ENCODE data around the gene RAB11FIP4. TPM values are rescaled to one million over a fixed set of nuclear protein-coding genes. Genes with fewer than 3 reads are reported as not detected.

The RAB11FIP4 gene
- polyA plus RNA-seq, 1 of the 3 experiments (the other 2 are of a cell fraction), result 9.4 TPM

DNA sequence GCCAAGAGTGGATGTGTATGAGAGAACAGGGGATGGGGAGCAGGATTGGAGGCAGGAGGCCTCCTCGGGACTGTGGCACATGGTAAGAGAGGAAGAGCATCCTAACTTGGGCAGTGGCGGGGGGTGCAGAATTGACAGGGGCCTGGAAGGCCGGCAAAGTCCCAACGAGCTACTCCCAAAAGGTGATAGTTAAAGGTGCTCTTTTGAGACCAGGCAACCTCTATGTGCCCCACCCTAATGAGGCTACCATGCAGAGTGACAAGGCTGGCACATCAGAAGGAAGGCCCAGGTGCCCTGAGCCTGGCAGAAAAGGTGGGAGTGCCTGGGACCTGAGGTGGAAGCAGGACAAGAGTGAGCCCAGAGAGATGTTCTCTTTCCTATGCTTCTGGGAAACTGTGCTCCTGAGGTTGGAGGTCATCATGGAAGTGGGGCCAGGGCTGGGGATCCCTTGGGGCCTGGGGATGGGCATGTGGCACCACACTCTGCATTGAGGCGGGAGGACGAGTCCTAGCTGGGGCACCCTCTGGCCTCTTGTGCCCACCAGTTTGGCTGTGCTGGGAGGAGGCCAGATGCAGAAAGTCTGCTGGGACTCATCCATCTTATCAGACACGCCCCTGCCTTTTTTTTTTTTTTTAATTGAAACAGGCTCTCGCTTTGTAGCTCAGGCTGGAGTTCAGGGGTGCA, 5.9 kb downstream of the RAB11FIP4 start:
- Histone ChIP-seq H2AFZ (ENCODE audit: low read depth) (no peak overlapping the region), H3K9me2 (no peaks in the 10 kb centered on the region), H3K9ac (no peak overlapping the region), H3K4me2 (no peak overlapping the region), H3K9me3 (no peaks in the 10 kb centered on the region), H3K4me1 (ENCODE audit: control insufficient read depth in 1 of 2, insufficient read depth in 2 of 2, low read depth in 1 of 2, low read length in 1 of 2) (peaks cover 0 to 25% of the 10 kb centered on the region in 2 experiments; a peak in 2 of 4 replicates), H3K27ac (ENCODE audit: low read depth in 2 of 2, low read length in 1 of 2) (no peak overlapping the region), H3K4me3 (ENCODE audit: low read depth in 2 of 2, low read length in 1 of 2) (no peak overlapping the region), H3K79me2 (ENCODE audit: insufficient read depth) (no peaks in the 10 kb centered on the region), H3K27me3 (ENCODE audit: insufficient read depth) (no peaks in the 10 kb centered on the region), H3K36me3 (replicated peaks in 1 of 2; ENCODE audit: control insufficient read depth in 1 of 2, insufficient read depth in 2 of 2, low read length in 1 of 2) (no peaks in the 10 kb centered on the region), H4K20me1 (ENCODE audit: insufficient read depth) (no peaks in the 10 kb centered on the region), H3F3A (replicated peaks; ENCODE audit: insufficient read depth) (peaks cover 3% of the 10 kb centered on the region)
- TF ChIP-seq NFIC (IDR thresholded peaks at IDR 0.05; ENCODE audit: borderline replicate concordance), result no peak
- no peak for TF ChIP-seq NRF1 (IDR thresholded peaks at IDR 0.05; ENCODE audit: low read depth, low read length)
- no peak for TF ChIP-seq RAD21 (IDR thresholded peaks at IDR 0.05; ENCODE audit: low read length)
- TF ChIP-seq POLR2AphosphoS5 (IDR thresholded peaks at IDR 0.05; ENCODE audit: low read depth, low read length), result no peak
- TF ChIP-seq FOSL2 (IDR thresholded peaks at IDR 0.05; ENCODE audit: borderline replicate concordance, low read depth), result no peak
- TF ChIP-seq RFX5 (IDR thresholded peaks at IDR 0.05; ENCODE audit: low read length), result no peak
- TF ChIP-seq, protein P1, sequence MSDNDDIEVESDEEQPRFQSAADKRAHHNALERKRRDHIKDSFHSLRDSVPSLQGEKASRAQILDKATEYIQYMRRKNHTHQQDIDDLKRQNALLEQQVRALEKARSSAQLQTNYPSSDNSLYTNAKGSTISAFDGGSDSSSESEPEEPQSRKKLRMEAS (IDR thresholded peaks at IDR 0.05; ENCODE audit: low read depth), result no peak
- no peak for TF ChIP-seq EP300 (IDR thresholded peaks at IDR 0.05; ENCODE audit: borderline replicate concordance in 1 of 2, low read depth in 1 of 2, low read length in 1 of 2)
- no peak for TF ChIP-seq GABPA (IDR thresholded peaks at IDR 0.05; ENCODE audit: low read depth)
- TF ChIP-seq GATA2 (CRISPR knock-in tag; IDR thresholded peaks at IDR 0.05), result no peak
- DNase-seq, result no peak
- ChIA-PET POLR2A (interaction anchor here (1.0 to 1.2 kb wide), 2 partner anchors 8 to 28 kb away, joined by 3 to 5 read pairs; no protein-coding TSS in a partner anchor), CTCF (interaction anchor here (0.7 to 1.7 kb wide), 5 partner anchors 8 to 130 kb away, joined by 3 to 5 read pairs (median 3); no protein-coding TSS in a partner anchor)
- WGBS (ENCODE audit: low lambda C conversion rate), result 71% methylated on average over 7 of the region's 8 CpGs

DNA sequence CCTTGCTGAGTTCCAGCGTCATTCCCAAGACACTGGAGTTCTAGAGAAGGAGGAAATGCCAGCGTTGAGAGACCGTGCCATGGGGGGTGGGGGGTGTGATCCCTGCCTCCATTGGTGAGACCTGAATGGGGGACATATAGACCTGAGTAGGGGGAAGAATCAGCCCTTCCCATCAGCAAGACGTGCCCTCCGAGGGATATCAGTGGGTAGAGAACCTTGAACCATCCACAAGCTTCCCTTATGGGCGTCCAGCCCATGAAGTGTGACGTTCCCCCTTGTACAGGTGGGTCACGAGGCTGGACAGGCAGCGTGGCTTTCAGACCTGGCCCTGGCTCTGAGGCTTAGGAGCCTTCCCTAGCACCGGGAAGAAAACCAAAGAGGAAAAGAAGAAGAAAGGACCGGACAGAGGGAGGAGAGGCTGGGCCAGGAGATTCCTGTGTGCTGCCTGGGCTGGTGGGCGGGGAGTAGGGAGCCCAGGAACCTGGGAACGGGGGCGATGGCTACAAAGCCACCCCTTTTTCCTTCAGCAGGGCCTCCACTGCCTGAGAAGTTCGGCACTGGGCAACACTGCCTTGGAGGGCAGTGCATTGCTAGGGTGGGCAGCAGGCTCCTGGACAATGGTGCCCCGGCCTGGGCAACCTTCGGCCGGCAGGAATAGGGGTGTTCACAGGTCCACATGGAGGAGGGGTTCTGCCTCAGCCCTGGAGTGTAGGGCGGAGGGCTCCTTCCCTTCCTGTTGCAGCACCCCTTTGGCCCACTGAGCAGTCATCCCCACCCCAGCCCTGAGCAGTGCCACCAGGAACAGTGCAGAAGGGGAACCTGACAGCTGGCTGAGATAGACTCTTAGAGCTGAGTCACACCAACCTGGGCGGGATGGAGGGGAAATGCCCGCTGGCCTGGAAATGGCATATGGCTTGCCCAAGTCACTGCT, 7.2 kb downstream of the RAB11FIP4 start:
- H3K27me3 ChIP-seq (ENCODE audit: insufficient read depth), result no peaks in the 10 kb centered on the region
- no peak overlapping the region for H3K27ac ChIP-seq (ENCODE audit: low read depth in 2 of 2, low read length in 1 of 2)
- no peak overlapping the region for H3K9ac ChIP-seq
- no peaks in the 10 kb centered on the region for H3K79me2 ChIP-seq (ENCODE audit: insufficient read depth)
- no peak overlapping the region for H3K4me2 ChIP-seq
- H3K9me2 ChIP-seq, result no peaks in the 10 kb centered on the region
- no peaks in the 10 kb centered on the region for H3K36me3 ChIP-seq (replicated peaks in 1 of 2; ENCODE audit: control insufficient read depth in 1 of 2, insufficient read depth in 2 of 2, low read length in 1 of 2)
- H2AFZ ChIP-seq (ENCODE audit: low read depth), result no peak overlapping the region
- H3K4me3 ChIP-seq (ENCODE audit: low read depth in 2 of 2, low read length in 1 of 2), result no peak overlapping the region
- 77% methylated on average over 19 of the region's 21 CpGs for WGBS (ENCODE audit: low lambda C conversion rate)
- no peaks in the 10 kb centered on the region for H3K9me3 ChIP-seq
- ChIA-PET CTCF (interaction anchor here (0.6 to 1.7 kb wide), 4 partner anchors 10 to 82 kb away, joined by 3 to 5 read pairs (median 4); no protein-coding TSS in a partner anchor), POLR2A (interaction anchor here (1.0 kb wide), 1 partner anchor 27 kb away, joined by 5 read pairs; no protein-coding TSS in a partner anchor)
- peaks cover 0 to 13% of the 10 kb centered on the region in 2 experiments; a peak in 2 of 4 replicates for H3K4me1 ChIP-seq (ENCODE audit: control insufficient read depth in 1 of 2, insufficient read depth in 2 of 2, low read depth in 1 of 2, low read length in 1 of 2)
- no peak for DNase-seq
- peaks cover 3% of the 10 kb centered on the region for H3F3A ChIP-seq (replicated peaks; ENCODE audit: insufficient read depth)
- H4K20me1 ChIP-seq (ENCODE audit: insufficient read depth), result no peaks in the 10 kb centered on the region
- TF ChIP-seq NRF1 (IDR thresholded peaks at IDR 0.05; ENCODE audit: low read depth, low read length) (no peak), RCOR1 (IDR thresholded peaks at IDR 0.05; ENCODE audit: low read length) (no peak), FOXJ3 (CRISPR knock-in tag; IDR thresholded peaks at IDR 0.05) (no peak), SIN3A (IDR thresholded peaks at IDR 0.05; ENCODE audit: borderline replicate concordance, low read depth, low read length) (no peak), EZH2phosphoT487 (IDR thresholded peaks at IDR 0.05; ENCODE audit: borderline replicate concordance, low read depth) (no peak), TEAD4 (IDR thresholded peaks at IDR 0.05; ENCODE audit: borderline replicate concordance, insufficient read depth) (no peak), SMC3 (IDR thresholded peaks at IDR 0.05; ENCODE audit: low read depth, low read length) (no peak), ELF1 (IDR thresholded peaks at IDR 0.05) (no peak), TCF12 (IDR thresholded peaks at IDR 0.05) (no peak)
- TF ChIP-seq, protein P1 (IDR thresholded peaks at IDR 0.05; ENCODE audit: low read depth), result no peak
- TF ChIP-seq, protein P2, sequence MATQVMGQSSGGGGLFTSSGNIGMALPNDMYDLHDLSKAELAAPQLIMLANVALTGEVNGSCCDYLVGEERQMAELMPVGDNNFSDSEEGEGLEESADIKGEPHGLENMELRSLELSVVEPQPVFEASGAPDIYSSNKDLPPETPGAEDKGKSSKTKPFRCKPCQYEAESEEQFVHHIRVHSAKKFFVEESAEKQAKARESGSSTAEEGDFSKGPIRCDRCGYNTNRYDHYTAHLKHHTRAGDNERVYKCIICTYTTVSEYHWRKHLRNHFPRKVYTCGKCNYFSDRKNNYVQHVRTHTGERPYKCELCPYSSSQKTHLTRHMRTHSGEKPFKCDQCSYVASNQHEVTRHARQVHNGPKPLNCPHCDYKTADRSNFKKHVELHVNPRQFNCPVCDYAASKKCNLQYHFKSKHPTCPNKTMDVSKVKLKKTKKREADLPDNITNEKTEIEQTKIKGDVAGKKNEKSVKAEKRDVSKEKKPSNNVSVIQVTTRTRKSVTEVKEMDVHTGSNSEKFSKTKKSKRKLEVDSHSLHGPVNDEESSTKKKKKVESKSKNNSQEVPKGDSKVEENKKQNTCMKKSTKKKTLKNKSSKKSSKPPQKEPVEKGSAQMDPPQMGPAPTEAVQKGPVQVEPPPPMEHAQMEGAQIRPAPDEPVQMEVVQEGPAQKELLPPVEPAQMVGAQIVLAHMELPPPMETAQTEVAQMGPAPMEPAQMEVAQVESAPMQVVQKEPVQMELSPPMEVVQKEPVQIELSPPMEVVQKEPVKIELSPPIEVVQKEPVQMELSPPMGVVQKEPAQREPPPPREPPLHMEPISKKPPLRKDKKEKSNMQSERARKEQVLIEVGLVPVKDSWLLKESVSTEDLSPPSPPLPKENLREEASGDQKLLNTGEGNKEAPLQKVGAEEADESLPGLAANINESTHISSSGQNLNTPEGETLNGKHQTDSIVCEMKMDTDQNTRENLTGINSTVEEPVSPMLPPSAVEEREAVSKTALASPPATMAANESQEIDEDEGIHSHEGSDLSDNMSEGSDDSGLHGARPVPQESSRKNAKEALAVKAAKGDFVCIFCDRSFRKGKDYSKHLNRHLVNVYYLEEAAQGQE (IDR thresholded peaks at IDR 0.05; ENCODE audit: low read depth, low read length), result no peak
- TF ChIP-seq, protein P3, sequence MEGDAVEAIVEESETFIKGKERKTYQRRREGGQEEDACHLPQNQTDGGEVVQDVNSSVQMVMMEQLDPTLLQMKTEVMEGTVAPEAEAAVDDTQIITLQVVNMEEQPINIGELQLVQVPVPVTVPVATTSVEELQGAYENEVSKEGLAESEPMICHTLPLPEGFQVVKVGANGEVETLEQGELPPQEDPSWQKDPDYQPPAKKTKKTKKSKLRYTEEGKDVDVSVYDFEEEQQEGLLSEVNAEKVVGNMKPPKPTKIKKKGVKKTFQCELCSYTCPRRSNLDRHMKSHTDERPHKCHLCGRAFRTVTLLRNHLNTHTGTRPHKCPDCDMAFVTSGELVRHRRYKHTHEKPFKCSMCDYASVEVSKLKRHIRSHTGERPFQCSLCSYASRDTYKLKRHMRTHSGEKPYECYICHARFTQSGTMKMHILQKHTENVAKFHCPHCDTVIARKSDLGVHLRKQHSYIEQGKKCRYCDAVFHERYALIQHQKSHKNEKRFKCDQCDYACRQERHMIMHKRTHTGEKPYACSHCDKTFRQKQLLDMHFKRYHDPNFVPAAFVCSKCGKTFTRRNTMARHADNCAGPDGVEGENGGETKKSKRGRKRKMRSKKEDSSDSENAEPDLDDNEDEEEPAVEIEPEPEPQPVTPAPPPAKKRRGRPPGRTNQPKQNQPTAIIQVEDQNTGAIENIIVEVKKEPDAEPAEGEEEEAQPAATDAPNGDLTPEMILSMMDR (IDR thresholded peaks at IDR 0.05), result no peak
